GM12865 (cell line): ENCODE measurements around the gene POFUT1.
"Not testable (repeated sequence)": the region's sequence is repeated elsewhere in the genome, so short reads cannot be mapped to it uniquely, and the experiment has no call there.

ENCODE experiments used
- DNase-seq: peaks from one replicate; pipeline ENCODE4 v3.0.0; 2010; ENCODE audit warnings: low read depth
- H3K4me3 ChIP-seq: 2 replicates; pipeline ENCODE4 v1.5.1; 2011; ENCODE audit warnings: mild to moderate bottlenecking, low read depth, low read length, control low read depth
- TF ChIP-seq, protein P1 (sequence below): IDR thresholded peaks from 2 replicates; pipeline ENCODE4 v1.5.1; 2011; ENCODE audit warnings: low read length, control low read depth, low read depth, inconsistent platforms; ENCODE audit not compliant: insufficient read depth; ENCODE audit errors: missing control alignments

POFUT1 gene

DNA sequence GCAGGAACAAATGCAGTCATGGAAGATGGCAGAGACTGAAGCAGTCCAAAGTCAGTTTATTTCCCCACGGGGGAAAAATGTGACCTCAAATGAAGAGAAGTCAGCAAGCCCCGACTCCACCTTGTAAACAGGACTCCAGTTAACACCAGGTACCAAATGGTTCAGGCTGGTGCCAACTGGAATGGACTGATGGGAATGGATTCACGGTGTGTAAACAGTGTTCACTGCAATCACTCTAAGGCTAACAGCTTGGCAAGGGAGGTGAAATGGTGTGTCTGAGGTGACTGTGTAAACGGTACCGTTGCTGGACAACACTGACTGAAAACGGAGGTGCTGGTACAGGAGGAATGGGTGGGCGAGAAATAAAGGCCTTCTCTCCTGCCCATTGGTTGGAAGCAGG lies 12.1 kb upstream of the POFUT1 start:
- no peak overlapping the region for H3K4me3 ChIP-seq
- DNase-seq: no peak
- TF ChIP-seq, protein P1, sequence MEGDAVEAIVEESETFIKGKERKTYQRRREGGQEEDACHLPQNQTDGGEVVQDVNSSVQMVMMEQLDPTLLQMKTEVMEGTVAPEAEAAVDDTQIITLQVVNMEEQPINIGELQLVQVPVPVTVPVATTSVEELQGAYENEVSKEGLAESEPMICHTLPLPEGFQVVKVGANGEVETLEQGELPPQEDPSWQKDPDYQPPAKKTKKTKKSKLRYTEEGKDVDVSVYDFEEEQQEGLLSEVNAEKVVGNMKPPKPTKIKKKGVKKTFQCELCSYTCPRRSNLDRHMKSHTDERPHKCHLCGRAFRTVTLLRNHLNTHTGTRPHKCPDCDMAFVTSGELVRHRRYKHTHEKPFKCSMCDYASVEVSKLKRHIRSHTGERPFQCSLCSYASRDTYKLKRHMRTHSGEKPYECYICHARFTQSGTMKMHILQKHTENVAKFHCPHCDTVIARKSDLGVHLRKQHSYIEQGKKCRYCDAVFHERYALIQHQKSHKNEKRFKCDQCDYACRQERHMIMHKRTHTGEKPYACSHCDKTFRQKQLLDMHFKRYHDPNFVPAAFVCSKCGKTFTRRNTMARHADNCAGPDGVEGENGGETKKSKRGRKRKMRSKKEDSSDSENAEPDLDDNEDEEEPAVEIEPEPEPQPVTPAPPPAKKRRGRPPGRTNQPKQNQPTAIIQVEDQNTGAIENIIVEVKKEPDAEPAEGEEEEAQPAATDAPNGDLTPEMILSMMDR: no peak

DNA sequence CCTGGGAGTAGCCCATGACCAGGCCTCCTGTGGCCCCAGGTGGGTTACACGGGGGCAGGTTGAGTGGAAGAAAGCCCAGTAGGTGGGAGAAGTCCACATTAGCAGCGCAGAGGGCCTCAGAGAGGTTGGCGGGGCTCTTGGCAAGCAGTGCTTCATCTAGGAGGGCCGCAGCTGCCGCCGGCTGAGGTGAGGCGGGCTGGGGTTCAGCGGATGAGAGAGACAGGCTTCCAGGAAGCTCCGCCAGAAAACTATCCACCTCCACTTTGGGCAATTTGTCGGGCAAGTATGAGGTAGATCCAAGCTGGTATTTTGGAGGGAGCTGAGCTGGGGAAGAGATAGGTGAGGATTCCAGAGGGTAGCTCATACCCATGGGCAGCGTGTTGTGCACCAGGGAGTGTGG lies 11.1 kb upstream of the POFUT1 start:
- H3K4me3 ChIP-seq: not testable (repeated sequence)

DNA sequence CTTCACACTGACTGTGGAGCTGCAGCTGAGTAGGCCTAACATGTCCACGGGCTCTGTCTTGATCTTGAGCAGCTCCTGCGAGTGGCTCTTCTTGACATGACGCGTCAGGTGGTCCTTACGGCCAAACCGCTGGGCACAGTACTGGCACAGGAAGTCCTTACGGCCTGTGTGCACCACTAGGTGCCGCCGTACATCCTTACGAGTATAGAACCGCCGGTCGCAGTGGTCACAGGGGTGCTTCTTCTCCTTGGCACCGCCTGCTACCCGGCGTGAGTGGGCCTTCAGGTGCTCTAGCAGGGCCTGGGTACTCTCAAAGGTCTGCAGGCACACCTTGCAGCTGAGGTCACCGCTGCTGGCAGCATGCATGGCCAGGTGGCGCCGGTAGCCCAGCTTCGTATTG lies 10.5 kb upstream of the POFUT1 start:
- not testable (repeated sequence) for H3K4me3 ChIP-seq, DNase-seq

More for the DNA sequence above, 11.1 kb upstream of the POFUT1 start:
- DNase-seq: not testable (repeated sequence)

DNA sequence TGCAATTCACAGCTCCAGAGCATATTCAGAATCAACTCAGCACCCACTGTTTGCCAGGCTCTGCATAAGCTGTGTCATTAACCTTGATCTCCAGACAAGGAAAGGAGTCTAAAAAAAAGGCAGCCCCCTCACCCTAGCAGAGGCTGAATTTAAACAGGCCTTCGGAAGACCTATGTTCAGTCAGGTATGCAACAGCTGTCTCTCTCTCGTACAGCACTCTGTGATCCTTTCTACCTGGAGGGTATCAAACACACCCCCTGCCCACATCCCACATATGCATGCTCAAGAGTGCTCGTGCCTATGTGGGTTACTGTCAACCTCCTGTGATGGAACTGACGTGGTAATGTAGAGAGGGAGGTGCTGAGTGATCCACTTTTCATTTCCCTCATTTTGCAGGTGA lies 8.7 kb upstream of the POFUT1 start:
- no peak for DNase-seq
- TF ChIP-seq, protein P1: no peak

DNA sequence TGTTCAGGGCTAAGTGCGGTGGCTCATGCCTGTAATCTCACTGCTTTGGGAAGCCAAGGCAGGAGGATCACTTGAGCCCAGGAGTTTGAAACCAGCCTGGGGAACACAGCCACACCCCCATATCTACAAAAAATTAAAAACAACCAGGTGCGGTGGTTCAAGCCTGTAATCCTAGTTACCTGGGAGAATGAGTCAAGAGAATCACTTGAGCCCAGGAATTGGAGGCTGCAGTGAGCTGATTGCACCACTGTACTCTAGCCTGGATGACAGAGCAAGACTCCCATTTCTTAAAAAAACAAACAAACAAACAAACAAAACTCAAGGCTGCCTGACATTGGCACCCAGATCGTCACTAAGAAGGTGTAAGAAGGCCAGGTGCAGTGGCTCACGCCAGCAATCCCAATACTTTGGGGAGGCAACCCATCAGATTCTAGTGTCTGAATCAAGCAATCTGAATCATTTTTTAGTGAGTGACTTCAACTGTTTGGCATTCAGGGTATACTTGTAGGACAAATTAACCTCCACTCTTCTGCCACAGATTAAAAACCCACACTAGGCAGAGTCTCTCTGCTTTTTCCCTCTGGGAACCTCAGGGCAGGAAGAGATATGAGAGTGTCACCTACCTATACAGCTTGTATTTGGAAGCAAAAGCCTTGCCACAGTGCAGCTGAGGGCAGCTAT lies 6.2 kb upstream of the POFUT1 start:
- DNase-seq: no peak
- no peak overlapping the region for H3K4me3 ChIP-seq
- TF ChIP-seq, protein P1: no peak

More for the DNA sequence above, 8.7 kb upstream of the POFUT1 start:
- H3K4me3 ChIP-seq: no peak overlapping the region

DNA sequence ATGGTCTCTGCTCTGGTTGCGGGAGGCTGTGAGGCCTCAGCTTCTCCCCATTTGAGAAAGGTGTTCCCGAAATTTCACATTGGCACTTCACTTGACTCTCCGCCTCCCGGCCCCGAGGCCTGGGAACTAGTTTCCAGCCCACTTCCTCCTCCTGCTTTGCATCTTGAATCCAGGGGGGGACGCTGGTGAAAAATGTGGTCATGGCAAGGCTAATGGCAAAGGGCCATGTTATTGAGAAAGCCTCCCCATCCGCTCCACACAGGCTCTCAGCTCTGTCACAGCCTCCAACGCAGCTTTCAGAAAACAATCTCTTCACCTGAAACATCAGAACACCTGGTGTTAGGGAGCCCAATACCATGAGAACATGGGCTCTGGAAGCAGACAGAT lies 5.7 kb upstream of the POFUT1 start:
- DNase-seq: no peak
- TF ChIP-seq, protein P1: no peak
- no peak overlapping the region for H3K4me3 ChIP-seq

DNA sequence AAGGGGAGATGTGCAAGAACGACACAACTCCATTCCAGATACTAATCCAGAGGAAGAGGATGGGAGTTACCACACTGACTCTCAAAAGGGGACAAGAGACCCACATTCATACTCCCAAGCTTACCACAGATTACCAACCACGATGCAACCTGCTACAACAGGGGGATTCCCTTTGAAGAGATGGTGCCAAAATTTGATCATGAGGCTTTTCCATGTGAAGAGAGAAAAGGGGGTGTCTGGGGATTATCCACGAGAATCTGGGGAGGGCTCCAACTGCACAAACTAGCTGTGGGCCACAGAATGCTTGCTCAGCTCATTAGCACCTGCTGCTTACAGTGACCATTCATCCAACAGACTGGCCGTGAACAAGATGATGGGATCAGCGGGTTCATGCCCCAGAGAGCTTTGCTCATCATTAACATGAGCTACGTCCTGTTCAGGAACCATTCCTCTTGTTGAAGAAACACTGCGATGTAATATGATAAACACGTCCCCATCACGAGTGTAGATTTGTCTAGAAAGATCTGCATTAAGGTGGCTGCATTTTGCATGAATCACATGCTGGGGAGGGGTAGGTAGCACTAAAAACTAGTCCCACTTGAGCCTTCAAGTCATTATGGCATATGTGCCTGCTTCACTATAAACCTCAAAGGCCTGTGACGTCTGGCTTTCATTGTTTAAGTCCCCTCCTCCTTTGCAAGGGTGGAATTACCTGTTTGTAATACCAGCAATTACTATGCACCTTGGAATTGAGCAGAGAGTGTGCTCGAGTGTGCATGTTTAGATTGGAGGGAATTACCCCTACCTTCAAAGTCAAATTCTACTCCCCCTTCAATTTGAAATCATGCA lies 4.1 kb upstream of the POFUT1 start:
- no peak for DNase-seq
- no peak overlapping the region for H3K4me3 ChIP-seq
- TF ChIP-seq, protein P1: no peak
